ENCODE results near the gene KRT4.

Gene KRT4

GRCh38 chr12:52837413-52837741 is 23.5 kb upstream of the KRT4 start:
- in situ Hi-C loops (cut with MboI; ENCODE audit: low sequenced_read_pairs): no loop called here

DNA sequence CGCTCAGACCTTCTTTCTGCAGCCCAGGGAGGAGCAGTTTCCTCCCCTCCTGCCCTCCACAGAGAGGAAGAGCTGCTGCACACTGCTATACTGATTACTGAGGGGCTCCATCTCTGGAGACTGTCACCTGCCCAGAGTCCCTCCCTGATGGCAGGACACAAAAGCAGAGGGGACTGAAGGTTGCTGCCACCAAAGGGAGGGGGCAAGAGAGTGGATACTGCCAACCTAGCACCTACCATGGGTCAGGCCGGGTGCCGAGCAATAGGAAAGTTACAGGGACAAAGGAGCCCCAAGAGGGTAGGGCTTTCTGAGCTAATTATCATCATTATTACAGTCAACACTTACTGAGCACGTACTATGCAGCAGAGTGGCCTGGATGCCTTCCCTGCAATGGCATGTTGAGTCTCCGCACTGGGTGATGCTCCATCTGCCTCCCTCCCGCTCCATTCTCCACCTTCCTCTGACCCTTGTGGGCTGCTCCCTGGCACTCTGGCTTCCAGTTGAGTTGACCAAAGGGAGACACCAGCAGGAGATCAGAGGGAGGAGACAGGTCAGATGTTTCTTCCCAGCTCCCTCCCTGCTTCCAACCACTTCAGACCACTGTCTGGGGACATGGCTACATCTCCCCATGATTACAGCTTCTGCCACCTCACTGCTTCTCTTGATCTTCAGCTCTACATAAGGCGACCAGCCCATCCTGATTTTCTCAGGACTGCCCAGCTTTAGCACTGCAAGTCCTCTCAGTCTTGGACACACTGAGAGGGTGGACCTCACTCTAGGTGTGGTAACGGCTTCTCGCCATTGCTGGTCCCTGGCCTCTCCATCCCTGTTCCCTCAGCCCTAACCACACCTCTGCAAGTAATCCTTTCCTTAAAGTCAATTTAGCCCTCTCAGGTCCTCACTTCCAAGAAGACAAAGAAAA is 22.8 kb upstream of the KRT4 start:
- in situ Hi-C loops (cut with MboI; ENCODE audit: low sequenced_read_pairs): no loop called here

- in situ Hi-C loops (cut with MboI; ENCODE audit: low sequenced_read_pairs): no loop called here
Measured at GRCh38 chr12:52836042-52836466, 22.1 kb upstream of the KRT4 start.

DNA sequence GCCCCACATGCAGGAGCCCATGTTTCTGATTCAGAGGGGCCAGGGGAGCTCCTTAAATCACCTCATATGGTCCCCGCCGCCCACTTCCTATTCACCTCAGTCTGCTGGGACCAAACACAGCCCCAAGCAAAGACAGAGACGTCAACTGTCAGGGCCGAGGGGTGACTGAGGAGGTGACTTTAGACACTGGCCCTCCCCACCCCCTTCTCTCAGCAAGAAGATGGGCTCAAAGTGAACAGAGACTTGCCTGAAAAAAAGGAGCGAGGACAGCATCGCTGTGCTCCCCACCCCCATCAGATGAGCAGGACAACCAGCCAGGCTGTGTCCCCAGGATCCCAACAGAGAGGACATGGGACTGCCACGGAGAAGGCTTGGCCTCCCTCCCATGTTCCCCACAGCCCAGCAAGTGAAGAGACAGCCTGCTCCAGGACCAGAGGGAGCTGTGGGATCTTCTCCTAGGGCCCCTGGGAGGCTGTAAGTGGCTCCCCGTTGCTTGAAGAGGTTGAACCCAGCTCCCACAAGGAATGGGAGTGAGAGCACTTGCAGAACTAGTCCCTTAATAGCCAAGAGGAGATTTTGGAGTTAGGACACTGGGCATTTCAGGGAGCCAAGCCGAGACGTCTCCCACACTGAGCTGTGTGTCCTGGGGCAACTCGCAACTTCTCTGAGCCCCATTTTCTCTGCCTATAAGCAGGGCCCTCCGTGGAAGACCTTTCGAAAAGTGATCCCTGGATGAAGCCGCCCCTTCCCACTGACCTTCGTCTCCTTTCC is 21.5 kb upstream of the KRT4 start:
- in situ Hi-C loops (cut with MboI; ENCODE audit: low sequenced_read_pairs): no loop called here

- in situ Hi-C loops (cut with MboI; ENCODE audit: low sequenced_read_pairs): no loop called here
Measured at GRCh38 chr12:52834727-52835001, 20.7 kb upstream of the KRT4 start.

GRCh38 chr12:52833922-52834726 is 20.2 kb upstream of the KRT4 start, which contains the start of gene KRT79:
Gene KRT79, minus strand, starts transcription at chr12:52834311. Its CDS starts 51 bp downstream, at chr12:52834260.
- in situ Hi-C loops (cut with MboI; ENCODE audit: low sequenced_read_pairs): no loop called here

DNA sequence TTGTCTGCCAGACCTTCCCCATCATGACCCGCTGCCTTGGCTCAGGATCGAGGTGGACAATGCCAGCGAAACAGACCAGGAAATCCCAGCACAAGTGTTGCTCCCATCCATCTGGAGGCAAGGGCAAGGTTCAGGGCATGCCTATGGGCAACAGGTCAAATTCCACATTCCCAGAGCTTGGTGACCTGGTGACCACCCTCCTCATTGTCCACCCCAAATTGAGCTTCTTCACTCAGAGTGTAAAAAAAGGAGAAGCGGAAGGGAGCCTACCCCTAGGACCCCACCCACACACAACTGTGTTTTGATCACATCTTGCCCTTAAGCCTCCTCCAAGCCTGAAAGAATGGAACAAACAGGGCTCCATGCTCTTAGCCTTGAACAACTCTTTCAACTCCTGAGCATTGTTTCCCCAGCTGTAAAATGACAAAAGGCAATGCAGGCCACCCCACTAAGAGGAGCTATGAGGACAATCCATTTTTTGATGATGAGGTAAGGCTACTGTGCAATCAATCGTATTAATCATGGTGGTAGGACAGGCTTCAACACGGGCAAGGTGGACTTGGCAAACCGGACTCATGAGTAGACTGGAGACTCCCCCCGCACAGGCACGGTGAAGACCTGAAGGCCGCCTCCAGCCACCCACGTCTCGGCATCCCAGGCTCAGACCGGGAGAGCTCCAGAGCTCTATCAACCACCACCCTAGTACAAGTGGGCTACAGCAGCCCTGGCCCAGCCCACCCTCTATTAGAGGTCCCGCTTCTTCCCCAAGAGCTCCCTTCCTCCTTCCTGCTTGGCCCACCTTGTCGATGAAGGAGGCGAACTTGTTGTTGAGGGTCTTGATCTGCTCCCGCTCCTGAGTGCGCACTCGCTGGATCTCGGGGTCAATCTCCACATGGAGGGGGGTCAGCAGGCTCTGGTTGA is 19.3 kb upstream of the KRT4 start:
- in situ Hi-C loops (cut with MboI; ENCODE audit: low sequenced_read_pairs): no loop called here

DNA sequence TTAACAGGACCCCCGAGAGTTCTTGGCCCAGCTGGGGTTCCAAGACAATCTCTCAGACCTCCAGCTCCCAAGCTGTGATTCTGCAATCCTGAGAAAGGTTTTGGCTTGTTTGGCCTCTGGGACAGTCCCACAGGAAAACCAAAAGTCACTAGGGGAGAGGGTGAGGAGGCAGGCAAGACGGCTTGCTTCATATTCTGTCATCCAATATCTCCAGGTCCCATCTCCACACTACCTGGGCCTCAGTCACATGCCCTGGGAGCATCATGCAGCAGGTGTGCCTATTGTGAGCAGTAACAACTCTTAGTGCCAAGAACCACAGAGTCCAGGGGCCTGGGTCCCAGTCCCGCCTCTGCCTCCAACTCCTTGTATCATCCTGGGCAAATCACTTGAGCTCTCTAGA is 18.5 kb upstream of the KRT4 start:
- in situ Hi-C loops (cut with MboI; ENCODE audit: low sequenced_read_pairs): no loop called here

- in situ Hi-C loops (cut with MboI; ENCODE audit: low sequenced_read_pairs): no loop called here
Measured at GRCh38 chr12:52831251-52831650, 17.3 kb upstream of the KRT4 start.

DNA sequence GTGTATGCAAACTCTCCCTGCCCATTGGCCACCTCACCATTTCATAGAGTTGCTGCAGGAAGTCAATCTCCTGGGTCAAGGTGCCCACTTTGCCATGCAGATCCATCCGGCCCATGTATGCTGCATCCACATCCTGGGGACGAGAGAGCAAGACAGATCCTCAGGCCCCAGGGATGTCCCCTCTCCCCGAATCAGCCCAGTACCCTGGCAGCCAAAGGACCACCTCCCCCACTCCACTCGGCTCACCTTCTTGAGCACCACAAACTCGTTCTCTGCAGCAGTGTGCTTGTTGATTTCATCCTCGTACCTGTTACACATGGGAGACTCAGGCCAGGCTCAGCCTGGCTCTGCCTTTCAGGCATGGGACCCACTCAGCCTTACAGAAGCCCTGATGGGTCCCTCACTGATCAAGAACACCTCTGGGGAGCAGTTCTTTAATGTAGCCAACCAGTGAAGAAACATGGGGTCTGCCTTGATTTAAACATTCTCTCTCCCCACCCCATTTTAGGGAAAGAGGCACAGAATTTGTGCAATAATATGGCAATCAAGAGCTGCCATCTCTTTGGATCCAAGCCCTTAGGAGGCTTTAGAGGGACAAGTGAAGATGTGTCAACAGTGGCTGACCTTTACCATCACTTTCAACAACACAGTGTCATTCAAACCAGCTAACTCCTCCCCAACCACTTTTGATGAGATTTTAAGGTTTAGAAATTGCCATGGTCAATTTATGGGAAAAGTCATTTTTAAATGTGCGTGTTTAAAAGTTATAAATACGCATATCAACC is 16.3 kb upstream of the KRT4 start:
- in situ Hi-C loops (cut with MboI; ENCODE audit: low sequenced_read_pairs): no loop called here

- in situ Hi-C loops (cut with MboI; ENCODE audit: low sequenced_read_pairs): no loop called here
Measured at GRCh38 chr12:52828591-52829021, 14.7 kb upstream of the KRT4 start.

GRCh38 chr12:52828156-52828555 is 14.2 kb upstream of the KRT4 start:
- in situ Hi-C loops (cut with MboI; ENCODE audit: low sequenced_read_pairs): no loop called here

- in situ Hi-C loops (cut with MboI; ENCODE audit: low sequenced_read_pairs): no loop called here
Measured at GRCh38 chr12:52827499-52828090, 13.7 kb upstream of the KRT4 start.

DNA sequence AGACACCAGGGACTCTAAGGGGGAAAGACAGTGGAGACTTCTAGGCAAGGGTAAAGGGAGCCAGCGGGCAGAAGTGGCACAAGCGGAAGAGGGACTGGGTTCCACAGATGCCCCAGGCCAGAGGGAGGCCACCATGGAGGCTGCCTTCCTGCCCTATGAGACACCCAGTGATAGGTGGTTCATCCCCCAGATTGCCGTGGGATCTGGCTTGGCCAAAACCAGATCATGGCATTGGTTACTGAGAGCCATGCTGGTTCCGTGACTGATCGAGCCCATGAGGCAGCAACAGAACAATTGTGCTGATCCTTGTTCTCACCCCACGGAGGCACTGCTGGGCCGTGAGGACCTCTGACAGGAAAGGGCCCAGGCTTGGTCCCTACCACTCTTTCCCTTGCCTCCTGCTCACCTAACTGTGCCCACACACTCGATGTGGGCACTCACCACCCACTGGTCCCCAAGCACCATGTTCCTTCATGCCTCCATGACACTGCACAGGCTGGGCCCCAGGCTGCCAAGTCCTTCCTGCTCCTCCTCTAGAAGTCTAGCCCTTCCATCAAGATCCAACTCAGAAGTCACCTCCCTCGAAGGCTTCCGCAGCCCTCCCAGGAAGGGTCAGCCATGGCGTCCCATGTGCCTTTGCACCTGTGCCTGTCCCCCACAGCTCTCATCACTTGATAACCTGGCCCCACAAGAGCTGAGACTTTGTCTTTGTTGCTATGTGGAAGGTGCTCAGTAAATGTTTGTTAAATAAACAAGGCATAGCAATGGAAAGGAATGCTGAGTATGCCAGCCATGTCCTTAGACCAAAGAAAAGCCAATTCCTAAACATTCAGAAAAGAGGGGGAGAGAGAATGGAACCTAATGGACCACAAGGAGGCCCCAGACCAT is 12.9 kb upstream of the KRT4 start:
- in situ Hi-C loops (cut with MboI; ENCODE audit: low sequenced_read_pairs): no loop called here

- in situ Hi-C loops (cut with MboI; ENCODE audit: low sequenced_read_pairs): no loop called here
Measured at GRCh38 chr12:52825961-52826360, 12.0 kb upstream of the KRT4 start.

- in situ Hi-C loops (cut with MboI; ENCODE audit: low sequenced_read_pairs): no loop called here
Measured at GRCh38 chr12:52824741-52825410, 11.0 kb upstream of the KRT4 start.

- in situ Hi-C loops (cut with MboI; ENCODE audit: low sequenced_read_pairs): no loop called here
Measured at GRCh38 chr12:52823761-52824450, 10.0 kb upstream of the KRT4 start.

Data from HL-60/S4 treated with phorbol 12-myristate 13-acetate at 8.2 ng/mL for 4 days and 3 days (cell line).